ENCODE results near the gene TUBB1. TPM values are rescaled to one million over a fixed set of nuclear protein-coding genes. Genes with fewer than 3 reads are reported as not detected.
"Not testable (repeated sequence)": the region's sequence is repeated elsewhere in the genome, so short reads cannot be mapped to it uniquely, and the experiment has no call there.

Gene TUBB1
- total RNA-seq, 2 experiments from 2014 or later, result not detected

GRCh38 chr20:58983115-58983468 lies 36.1 kb upstream of the TUBB1 start:
- Mint-ChIP-seq H3K4me3 (peak overlapping the region; percentile 91), H3K4me1 (peaks cover 23% of the 10 kb centered on the region)
- H3K27me3 Mint-ChIP-seq; DNase-seq; ATAC-seq (ENCODE audit: low read depth); H3K36me3 Mint-ChIP-seq; H3K27ac Mint-ChIP-seq; H3K9me3 Mint-ChIP-seq: not testable (repeated sequence)
- POLR2A ChIA-PET, result interaction anchor here (1.6 to 3.7 kb wide), 4 partner anchors 10 to 94 kb away, joined by 6 to 27 read pairs (median 10); partner anchors contain the start of gene ATP5F1E

GRCh38 chr20:58984691-58985090 lies 34.5 kb upstream of the TUBB1 start:
- Mint-ChIP-seq H3K27ac (no peak overlapping the region), H3K4me1 (peaks cover 23% of the 10 kb centered on the region), H3K27me3 (no peaks in the 10 kb centered on the region), H3K36me3 (peaks cover 6% of the 10 kb centered on the region), H3K4me3 (no peak overlapping the region), H3K9me3 (no peaks in the 10 kb centered on the region)
- ATAC-seq (ENCODE audit: low read depth), result no peak
- POLR2A ChIA-PET, result interaction anchor here (0.8 kb wide), 1 partner anchor 8 kb away, joined by 3 read pairs; no protein-coding TSS in a partner anchor
- DNase-seq, result no peak

- Mint-ChIP-seq H3K27me3 (no peaks in the 10 kb centered on the region), H3K27ac (no peak overlapping the region), H3K9me3 (no peaks in the 10 kb centered on the region), H3K4me3 (no peak overlapping the region), H3K4me1 (peaks cover 23% of the 10 kb centered on the region), H3K36me3 (peaks cover 6% of the 10 kb centered on the region)
- no peak for ATAC-seq (ENCODE audit: low read depth)
- DNase-seq, result no peak
- POLR2A ChIA-PET, result no interaction called here
Observed at GRCh38 chr20:58985656-58986055, 33.6 kb upstream of the TUBB1 start.

GRCh38 chr20:58986286-58986967 lies 32.8 kb upstream of the TUBB1 start:
- Mint-ChIP-seq H3K9me3 (no peaks in the 10 kb centered on the region), H3K27me3 (no peaks in the 10 kb centered on the region), H3K27ac (no peak overlapping the region), H3K4me3 (no peak overlapping the region), H3K4me1 (peaks cover 23% of the 10 kb centered on the region), H3K36me3 (peaks cover 8% of the 10 kb centered on the region)
- POLR2A ChIA-PET, result interaction anchor here (0.7 kb wide), 1 partner anchor 31 kb away, joined by 4 read pairs; no protein-coding TSS in a partner anchor
- ATAC-seq (ENCODE audit: low read depth) (no peak), DNase-seq (no peak)

GRCh38 chr20:58986968-58987517 lies 32.2 kb upstream of the TUBB1 start:
- POLR2A ChIA-PET, result no interaction called here
- H3K36me3 Mint-ChIP-seq, result peaks cover 8% of the 10 kb centered on the region
- DNase-seq (no peak), ATAC-seq (ENCODE audit: low read depth) (no peak)
- H3K4me3 Mint-ChIP-seq, result no peak overlapping the region
- no peaks in the 10 kb centered on the region for H3K27me3 Mint-ChIP-seq
- H3K4me1 Mint-ChIP-seq, result peaks cover 22% of the 10 kb centered on the region
- H3K27ac Mint-ChIP-seq, result no peak overlapping the region
- no peaks in the 10 kb centered on the region for H3K9me3 Mint-ChIP-seq

GRCh38 chr20:58987790-58988564 lies 31.3 kb upstream of the TUBB1 start:
- H3K27me3 Mint-ChIP-seq, result no peaks in the 10 kb centered on the region
- POLR2A ChIA-PET, result no interaction called here
- no peaks in the 10 kb centered on the region for H3K9me3 Mint-ChIP-seq
- peak overlapping the region; percentile 79 for H3K27ac Mint-ChIP-seq
- H3K36me3 Mint-ChIP-seq, result peaks cover 14% of the 10 kb centered on the region
- no peak for ATAC-seq (ENCODE audit: low read depth)
- no peak for DNase-seq
- no peak overlapping the region for H3K4me3 Mint-ChIP-seq
- peaks cover 15% of the 10 kb centered on the region for H3K4me1 Mint-ChIP-seq

GRCh38 chr20:58988565-58988882 lies 30.7 kb upstream of the TUBB1 start:
- DNase-seq (no peak), ATAC-seq (ENCODE audit: low read depth) (no peak)
- POLR2A ChIA-PET, result no interaction called here
- Mint-ChIP-seq H3K36me3 (peaks cover 14% of the 10 kb centered on the region), H3K4me3 (no peak overlapping the region), H3K4me1 (peaks cover 15% of the 10 kb centered on the region), H3K9me3 (no peaks in the 10 kb centered on the region), H3K27ac (no peak overlapping the region), H3K27me3 (no peaks in the 10 kb centered on the region)

GRCh38 chr20:58989196-58989595 lies 30.0 kb upstream of the TUBB1 start:
- POLR2A ChIA-PET, result no interaction called here
- no peak for ATAC-seq (ENCODE audit: low read depth)
- Mint-ChIP-seq H3K4me1 (peaks cover 8% of the 10 kb centered on the region), H3K4me3 (no peak overlapping the region), H3K27me3 (no peaks in the 10 kb centered on the region), H3K9me3 (no peaks in the 10 kb centered on the region), H3K36me3 (peaks cover 12% of the 10 kb centered on the region), H3K27ac (no peak overlapping the region)
- DNase-seq, result no peak

GRCh38 chr20:58990651-58991445 lies 28.4 kb upstream of the TUBB1 start:
- no peak overlapping the region for H3K27ac Mint-ChIP-seq
- peaks cover 2% of the 10 kb centered on the region for H3K4me1 Mint-ChIP-seq
- DNase-seq, result no peak
- H3K4me3 Mint-ChIP-seq, result no peak overlapping the region
- no peaks in the 10 kb centered on the region for H3K27me3 Mint-ChIP-seq
- no peak for ATAC-seq (ENCODE audit: low read depth)
- no peaks in the 10 kb centered on the region for H3K9me3 Mint-ChIP-seq
- peaks cover 21% of the 10 kb centered on the region for H3K36me3 Mint-ChIP-seq
- POLR2A ChIA-PET, result interaction anchor here (1.0 kb wide), 1 partner anchor 12 kb away, joined by 4 read pairs; no protein-coding TSS in a partner anchor

GRCh38 chr20:58991715-58992114 lies 27.5 kb upstream of the TUBB1 start:
- ATAC-seq (ENCODE audit: low read depth) (no peak), DNase-seq (no peak)
- no peak overlapping the region for H3K4me3 Mint-ChIP-seq
- POLR2A ChIA-PET, result interaction anchor here (0.9 kb wide), 2 partner anchors 10 to 41 kb away, joined by 3 read pairs; partner anchors contain the start of gene ATP5F1E
- H3K36me3 Mint-ChIP-seq, result peaks cover 26% of the 10 kb centered on the region
- H3K27me3 Mint-ChIP-seq, result no peaks in the 10 kb centered on the region
- H3K9me3 Mint-ChIP-seq, result no peaks in the 10 kb centered on the region
- H3K27ac Mint-ChIP-seq, result no peak overlapping the region
- H3K4me1 Mint-ChIP-seq, result peaks cover 2% of the 10 kb centered on the region

GRCh38 chr20:58992911-58993310 lies 26.3 kb upstream of the TUBB1 start:
- no peak for ATAC-seq (ENCODE audit: low read depth)
- Mint-ChIP-seq H3K4me3 (no peak overlapping the region), H3K9me3 (no peaks in the 10 kb centered on the region), H3K27ac (peak overlapping the region; percentile 12), H3K27me3 (no peaks in the 10 kb centered on the region), H3K4me1 (peaks cover 2% of the 10 kb centered on the region), H3K36me3 (peaks cover 32% of the 10 kb centered on the region)
- no peak for DNase-seq
- POLR2A ChIA-PET, result interaction anchor here (0.5 to 1.5 kb wide), 6 partner anchors 9 to 170 kb away, joined by 3 to 6 read pairs (median 4); partner anchors contain the start of gene ATP5F1E

- POLR2A ChIA-PET, result interaction anchor here (0.5 to 1.5 kb wide), 9 partner anchors 9 to 678 kb away, joined by 3 to 6 read pairs (median 4); partner anchors contain the start of gene ATP5F1E
- Mint-ChIP-seq H3K4me3 (no peak overlapping the region), H3K4me1 (no peaks in the 10 kb centered on the region), H3K27me3 (no peaks in the 10 kb centered on the region), H3K36me3 (peaks cover 30% of the 10 kb centered on the region), H3K9me3 (no peaks in the 10 kb centered on the region), H3K27ac (peak overlapping the region; percentile 12)
- no peak for ATAC-seq (ENCODE audit: low read depth)
- no peak for DNase-seq
Observed at GRCh38 chr20:58993332-58994248, 25.6 kb upstream of the TUBB1 start.

Measured in activated naive CD8-positive, alpha-beta T cell treated with anti-CD3 and anti-CD28 coated beads, Interleukin-2, amount 10 ng/mL, durations not matched to agents 7 days and 5 days (primary cell).